Measurements from ENCODE around the gene GOSR2. TPM values are rescaled to one million over a fixed set of nuclear protein-coding genes. Genes with fewer than 3 reads are reported as not detected.

GOSR2 gene
- polyA plus RNA-seq, 1 donor (not counting 4 experiments of a cell fraction or from before 2014, with no cell fraction given) = 48.6 TPM

DNA sequence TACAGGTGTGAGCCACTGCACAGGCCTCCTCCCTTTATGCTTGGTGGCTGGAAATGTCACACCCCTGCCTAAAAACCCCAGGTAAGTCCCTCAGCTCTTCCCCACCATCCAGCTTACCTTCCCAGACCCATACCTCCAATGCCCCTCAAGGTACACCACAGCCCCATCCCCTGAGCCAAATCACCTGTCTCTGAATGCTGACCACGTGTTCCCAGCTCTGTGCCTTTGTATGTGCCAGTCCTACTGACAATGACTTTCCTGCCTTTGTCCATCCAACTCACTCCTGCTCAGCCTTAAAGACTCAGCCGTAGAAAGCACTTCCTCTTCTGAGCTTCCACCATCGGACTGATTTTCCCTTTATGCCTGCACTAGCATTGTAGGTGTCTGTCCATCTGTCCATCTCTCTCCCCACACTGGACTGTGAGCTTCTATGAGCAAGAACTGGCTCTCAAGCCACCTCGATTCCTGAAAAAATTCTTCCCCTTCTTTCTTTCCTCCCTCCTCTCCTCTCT lies 30.7 kb upstream of the GOSR2 start:
- H3K4me2 ChIP-seq (ENCODE audit: control insufficient read depth, extremely low read depth, insufficient read depth, low read depth, low read length) = no peak overlapping the region
- H4K20me1 ChIP-seq (ENCODE audit: control insufficient read depth, extremely low read depth, insufficient read depth, low read length) = no peaks in the 10 kb centered on the region
- no peak for DNase-seq (ENCODE audit: low read depth, low spot score)
- peaks cover 35% of the 10 kb centered on the region for H3K27me3 ChIP-seq (ENCODE audit: control insufficient read depth, extremely low read depth, insufficient read depth, low read length)
- no peaks in the 10 kb centered on the region for H3K4me1 ChIP-seq (ENCODE audit: control insufficient read depth, extremely low read depth, insufficient read depth, low read length)
- H3K4me3 ChIP-seq (ENCODE audit: control insufficient read depth in 2 of 3, extremely low read depth in 1 of 3, insufficient read depth in 2 of 3, low read depth in 1 of 3, low read length in 3 of 3) = no peak overlapping the region
- H3K79me2 ChIP-seq (ENCODE audit: control insufficient read depth, insufficient read depth, low read length) = no peaks in the 10 kb centered on the region
- no peak for TF ChIP-seq EZH2 (IDR thresholded peaks at IDR 0.05; ENCODE audit: low read length)
- TF ChIP-seq, protein P1, sequence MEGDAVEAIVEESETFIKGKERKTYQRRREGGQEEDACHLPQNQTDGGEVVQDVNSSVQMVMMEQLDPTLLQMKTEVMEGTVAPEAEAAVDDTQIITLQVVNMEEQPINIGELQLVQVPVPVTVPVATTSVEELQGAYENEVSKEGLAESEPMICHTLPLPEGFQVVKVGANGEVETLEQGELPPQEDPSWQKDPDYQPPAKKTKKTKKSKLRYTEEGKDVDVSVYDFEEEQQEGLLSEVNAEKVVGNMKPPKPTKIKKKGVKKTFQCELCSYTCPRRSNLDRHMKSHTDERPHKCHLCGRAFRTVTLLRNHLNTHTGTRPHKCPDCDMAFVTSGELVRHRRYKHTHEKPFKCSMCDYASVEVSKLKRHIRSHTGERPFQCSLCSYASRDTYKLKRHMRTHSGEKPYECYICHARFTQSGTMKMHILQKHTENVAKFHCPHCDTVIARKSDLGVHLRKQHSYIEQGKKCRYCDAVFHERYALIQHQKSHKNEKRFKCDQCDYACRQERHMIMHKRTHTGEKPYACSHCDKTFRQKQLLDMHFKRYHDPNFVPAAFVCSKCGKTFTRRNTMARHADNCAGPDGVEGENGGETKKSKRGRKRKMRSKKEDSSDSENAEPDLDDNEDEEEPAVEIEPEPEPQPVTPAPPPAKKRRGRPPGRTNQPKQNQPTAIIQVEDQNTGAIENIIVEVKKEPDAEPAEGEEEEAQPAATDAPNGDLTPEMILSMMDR (optimal IDR thresholded peaks at IDR 0.05 in 1 of 3, IDR thresholded peaks at IDR 0.05 in 1 of 3, conservative IDR thresholded peaks at IDR 0.05 in 1 of 3; ENCODE audit: extremely low read depth in 1 of 3, insufficient read depth in 2 of 3, low read length in 3 of 3) = no peak
- no peak overlapping the region for H3K9ac ChIP-seq (ENCODE audit: control insufficient read depth, extremely low read depth, insufficient read depth, low read length)
- H3K9me1 ChIP-seq (ENCODE audit: control insufficient read depth, extremely low read depth, insufficient read depth, low read length) = no peaks in the 10 kb centered on the region
- H3K27ac ChIP-seq (ENCODE audit: control insufficient read depth, insufficient read depth, low read length) = no peak overlapping the region
- no peak overlapping the region for H2AFZ ChIP-seq (ENCODE audit: control insufficient read depth, low read length)
- no peaks in the 10 kb centered on the region for H3K9me3 ChIP-seq (ENCODE audit: control insufficient read depth, low read depth, low read length)
- H3K36me3 ChIP-seq (ENCODE audit: control insufficient read depth in 2 of 2, extremely low read depth in 1 of 2, insufficient read depth in 2 of 2, low read length in 2 of 2) = no peaks in the 10 kb centered on the region
- no peak for FAIRE-seq
- dilution Hi-C loops (cut with MboI; ENCODE audit: extremely low pct_ligation_motif_present, low sequenced_read_pairs) = no loop called here

DNA sequence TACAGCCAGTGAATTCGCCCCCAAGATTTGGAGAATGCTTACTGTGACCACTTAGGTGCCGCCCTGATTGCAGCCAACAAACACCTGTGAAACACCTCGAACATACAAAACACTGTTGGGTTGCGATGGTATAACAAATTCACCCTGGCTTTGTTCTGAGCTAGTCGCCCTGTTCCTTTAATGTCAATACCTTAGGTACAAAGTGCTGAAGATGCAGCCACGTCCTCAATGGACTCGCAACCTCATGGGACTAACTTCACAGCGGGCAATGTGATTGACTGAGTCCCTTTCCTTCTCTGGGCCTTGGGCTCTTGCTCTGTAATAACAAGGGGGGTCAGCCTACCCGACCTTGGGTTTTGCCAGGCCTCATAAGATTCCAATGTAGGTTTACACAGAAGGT lies 28.9 kb upstream of the GOSR2 start:
- no peak overlapping the region for H3K4me2 ChIP-seq (ENCODE audit: control insufficient read depth, extremely low read depth, insufficient read depth, low read depth, low read length)
- FAIRE-seq (no peak), DNase-seq (ENCODE audit: low read depth, low spot score) (no peak)
- TF ChIP-seq, protein P1 (optimal IDR thresholded peaks at IDR 0.05 in 1 of 3, IDR thresholded peaks at IDR 0.05 in 1 of 3, conservative IDR thresholded peaks at IDR 0.05 in 1 of 3; ENCODE audit: extremely low read depth in 1 of 3, insufficient read depth in 2 of 3, low read length in 3 of 3) = no peak
- TF ChIP-seq EZH2 (IDR thresholded peaks at IDR 0.05; ENCODE audit: low read length) = no peak
- H3K4me3 ChIP-seq (ENCODE audit: control insufficient read depth in 2 of 3, extremely low read depth in 1 of 3, insufficient read depth in 2 of 3, low read depth in 1 of 3, low read length in 3 of 3) = no peak overlapping the region
- no peaks in the 10 kb centered on the region for H3K79me2 ChIP-seq (ENCODE audit: control insufficient read depth, insufficient read depth, low read length)
- dilution Hi-C loops (cut with MboI; ENCODE audit: extremely low pct_ligation_motif_present, low sequenced_read_pairs) = no loop called here
- H3K9me3 ChIP-seq (ENCODE audit: control insufficient read depth, low read depth, low read length) = no peaks in the 10 kb centered on the region
- no peak overlapping the region for H3K9ac ChIP-seq (ENCODE audit: control insufficient read depth, extremely low read depth, insufficient read depth, low read length)
- H3K27me3 ChIP-seq (ENCODE audit: control insufficient read depth, extremely low read depth, insufficient read depth, low read length) = peaks cover 33% of the 10 kb centered on the region
- H2AFZ ChIP-seq (ENCODE audit: control insufficient read depth, low read length) = no peak overlapping the region
- no peaks in the 10 kb centered on the region for H3K9me1 ChIP-seq (ENCODE audit: control insufficient read depth, extremely low read depth, insufficient read depth, low read length)
- H4K20me1 ChIP-seq (ENCODE audit: control insufficient read depth, extremely low read depth, insufficient read depth, low read length) = no peaks in the 10 kb centered on the region
- no peaks in the 10 kb centered on the region for H3K36me3 ChIP-seq (ENCODE audit: control insufficient read depth in 2 of 2, extremely low read depth in 1 of 2, insufficient read depth in 2 of 2, low read length in 2 of 2)
- H3K4me1 ChIP-seq (ENCODE audit: control insufficient read depth, extremely low read depth, insufficient read depth, low read length) = no peaks in the 10 kb centered on the region
- no peak overlapping the region for H3K27ac ChIP-seq (ENCODE audit: control insufficient read depth, insufficient read depth, low read length)

All from keratinocyte (primary cell).